Astrocyte (in vitro differentiated cells and primary cell): ENCODE measurements around the gene PLA2G2D. TPM values are rescaled to one million over a fixed set of nuclear protein-coding genes. Genes with fewer than 3 reads are reported as not detected.

Source experiments
- DNase-seq: peaks from one replicate; pipeline ENCODE4 v3.0.0-alpha.2; 2010; ENCODE audit warnings: low read depth
- FAIRE-seq: peaks from 2 replicates; lab custom pipeline; 2011; peaks lifted over from hg19 to GRCh38; lab: Jason Lieb, UNC
- H2AFZ ChIP-seq: 2 replicates; pipeline ENCODE4 v1.6.0; 2012; ENCODE audit warnings: low read depth, low read length, inconsistent platforms
- H3K27ac ChIP-seq: 2 replicates; pipeline ENCODE4 v1.5.1; 2011; ENCODE audit warnings: low read depth, low read length, inconsistent platforms
- H3K27me3 ChIP-seq: 2 replicates; pipeline ENCODE4 v1.6.0; 2011; ENCODE audit warnings: low read length, inconsistent platforms; ENCODE audit not compliant: insufficient read depth
- H3K36me3 ChIP-seq: 2 replicates; pipeline ENCODE4 v1.5.1; 2011; ENCODE audit warnings: low read length, inconsistent platforms; ENCODE audit not compliant: insufficient read depth
- H3K4me1 ChIP-seq: 2 replicates; pipeline ENCODE4 v1.5.1; 2011; ENCODE audit warnings: low read length, inconsistent platforms; ENCODE audit not compliant: insufficient read depth
- H3K4me2 ChIP-seq: 2 replicates; pipeline ENCODE4 v1.6.0; 2012; ENCODE audit warnings: low read length, inconsistent platforms
- H3K4me3 ChIP-seq: 2 replicates; pipeline ENCODE4 v1.5.1; 2011; ENCODE audit warnings: low read depth, mild to moderate bottlenecking, low read length, inconsistent platforms; ENCODE audit not compliant: insufficient read depth
- H3K79me2 ChIP-seq: 2 replicates; pipeline ENCODE4 v1.6.0; 2012; ENCODE audit warnings: mild to moderate bottlenecking, low read length, inconsistent platforms; ENCODE audit not compliant: insufficient read depth
- H3K9ac ChIP-seq: 2 replicates; pipeline ENCODE4 v1.6.0; 2012; ENCODE audit warnings: mild to moderate bottlenecking, low read length, inconsistent platforms
- H3K9me3 ChIP-seq: 2 replicates; pipeline ENCODE4 v1.5.1; 2012; ENCODE audit warnings: low read depth, mild to moderate bottlenecking, low read length, inconsistent platforms; ENCODE audit not compliant: insufficient read depth
- H4K20me1 ChIP-seq: 2 replicates; pipeline ENCODE4 v1.6.0; 2012; ENCODE audit warnings: low read length, inconsistent platforms; ENCODE audit not compliant: insufficient read depth
- H3K27ac Mint-ChIP-seq: one replicate; pipeline ENCODE4 v1.8.0; 2021; ENCODE audit warnings: mild to moderate bottlenecking, mixed read lengths; ENCODE audit not compliant: unreplicated experiment
- H3K27me3 Mint-ChIP-seq: one replicate; pipeline ENCODE4 v1.8.0; 2021; ENCODE audit warnings: low read depth, mixed read lengths; ENCODE audit not compliant: unreplicated experiment
- H3K36me3 Mint-ChIP-seq: one replicate; pipeline ENCODE4 v1.8.0; 2021; ENCODE audit warnings: low read depth, mixed read lengths; ENCODE audit not compliant: unreplicated experiment
- H3K4me1 Mint-ChIP-seq: one replicate; pipeline ENCODE4 v1.8.0; 2021; ENCODE audit warnings: low read depth, mixed read lengths; ENCODE audit not compliant: unreplicated experiment
- H3K4me3 Mint-ChIP-seq: one replicate; pipeline ENCODE4 v1.8.0; 2021; ENCODE audit warnings: mild to moderate bottlenecking, moderate library complexity, mixed read lengths; ENCODE audit not compliant: unreplicated experiment
- H3K9me3 Mint-ChIP-seq: one replicate; pipeline ENCODE4 v1.8.0; 2021; ENCODE audit warnings: mild to moderate bottlenecking, mixed read lengths; ENCODE audit not compliant: unreplicated experiment
- EZH2 ChIP-seq: IDR thresholded peaks from 2 replicates; pipeline ENCODE4 v1.6.1; 2012; ENCODE audit warnings: mild to moderate bottlenecking, low read length, inconsistent platforms; ENCODE audit not compliant: insufficient read depth
- total RNA-seq: library from RNA; stranded (reverse); gene quantifications from 2 replicates; pipeline ENCODE4 v1.2.1, GENCODE V29; 2021
- TF ChIP-seq, protein P1 (sequence below): IDR thresholded peaks from 2 replicates; pipeline ENCODE4 v1.5.1; 2011; ENCODE audit warnings: low read depth, mild to moderate bottlenecking, inconsistent platforms, low read length, moderate library complexity; ENCODE audit not compliant: insufficient read depth

Gene PLA2G2D
- total RNA-seq, 1 donor from 2014 or later = not detected

DNA sequence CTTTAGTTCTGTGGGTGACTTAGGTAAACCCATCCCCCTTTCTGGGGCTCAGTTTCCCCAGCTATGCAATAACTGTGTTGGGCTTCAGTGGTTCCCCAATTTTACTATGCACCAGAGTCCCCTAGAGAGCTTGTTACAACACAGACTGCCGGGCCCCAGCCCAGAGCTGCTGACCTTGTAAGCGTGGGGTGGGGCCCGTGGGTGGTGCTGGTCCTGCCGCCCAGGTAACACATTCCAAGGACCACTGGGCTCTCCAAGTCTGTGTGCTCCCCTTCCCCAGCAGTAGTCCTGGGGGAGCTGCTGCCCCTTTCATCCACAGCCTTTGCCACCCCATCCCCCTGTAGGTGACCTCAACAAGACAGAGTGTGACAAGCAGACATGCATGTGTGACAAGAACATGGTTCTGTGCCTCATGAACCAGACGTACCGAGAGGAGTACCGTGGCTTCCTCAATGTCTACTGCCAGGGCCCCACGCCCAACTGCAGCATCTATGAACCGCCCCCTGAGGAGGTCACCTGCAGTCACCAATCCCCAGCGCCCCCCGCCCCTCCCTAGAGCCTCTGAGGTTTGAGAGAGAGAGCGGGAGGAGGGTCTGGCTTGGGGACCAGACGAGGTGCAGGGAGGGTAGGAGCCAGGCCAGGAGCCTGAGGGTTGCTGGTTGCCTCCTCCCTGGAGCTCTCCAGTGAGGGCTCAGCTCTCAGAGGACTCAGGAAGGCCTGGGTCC, 28.7 kb upstream of the PLA2G2D start:
- no peaks in the 10 kb centered on the region for H3K9me3 ChIP-seq
- peaks cover 2% of the 10 kb centered on the region for H3K27me3 ChIP-seq
- H3K27ac ChIP-seq = no peak overlapping the region
- Mint-ChIP-seq H3K27me3 (peaks cover 27% of the 10 kb centered on the region), H3K9me3 (no peaks in the 10 kb centered on the region), H3K36me3 (no peaks in the 10 kb centered on the region), H3K4me1 (no peaks in the 10 kb centered on the region), H3K4me3 (no peak overlapping the region), H3K27ac (no peak overlapping the region)
- no peak overlapping the region for H3K4me2 ChIP-seq
- TF ChIP-seq EZH2 = no peak
- TF ChIP-seq, protein P1, sequence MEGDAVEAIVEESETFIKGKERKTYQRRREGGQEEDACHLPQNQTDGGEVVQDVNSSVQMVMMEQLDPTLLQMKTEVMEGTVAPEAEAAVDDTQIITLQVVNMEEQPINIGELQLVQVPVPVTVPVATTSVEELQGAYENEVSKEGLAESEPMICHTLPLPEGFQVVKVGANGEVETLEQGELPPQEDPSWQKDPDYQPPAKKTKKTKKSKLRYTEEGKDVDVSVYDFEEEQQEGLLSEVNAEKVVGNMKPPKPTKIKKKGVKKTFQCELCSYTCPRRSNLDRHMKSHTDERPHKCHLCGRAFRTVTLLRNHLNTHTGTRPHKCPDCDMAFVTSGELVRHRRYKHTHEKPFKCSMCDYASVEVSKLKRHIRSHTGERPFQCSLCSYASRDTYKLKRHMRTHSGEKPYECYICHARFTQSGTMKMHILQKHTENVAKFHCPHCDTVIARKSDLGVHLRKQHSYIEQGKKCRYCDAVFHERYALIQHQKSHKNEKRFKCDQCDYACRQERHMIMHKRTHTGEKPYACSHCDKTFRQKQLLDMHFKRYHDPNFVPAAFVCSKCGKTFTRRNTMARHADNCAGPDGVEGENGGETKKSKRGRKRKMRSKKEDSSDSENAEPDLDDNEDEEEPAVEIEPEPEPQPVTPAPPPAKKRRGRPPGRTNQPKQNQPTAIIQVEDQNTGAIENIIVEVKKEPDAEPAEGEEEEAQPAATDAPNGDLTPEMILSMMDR = no peak
- H3K79me2 ChIP-seq = no peaks in the 10 kb centered on the region
- no peaks in the 10 kb centered on the region for H3K36me3 ChIP-seq
- no peak overlapping the region for H2AFZ ChIP-seq
- H3K4me3 ChIP-seq = no peak overlapping the region
- H3K4me1 ChIP-seq = no peaks in the 10 kb centered on the region
- no peaks in the 10 kb centered on the region for H4K20me1 ChIP-seq
- FAIRE-seq (no peak), DNase-seq (no peak)
- no peak overlapping the region for H3K9ac ChIP-seq

DNA sequence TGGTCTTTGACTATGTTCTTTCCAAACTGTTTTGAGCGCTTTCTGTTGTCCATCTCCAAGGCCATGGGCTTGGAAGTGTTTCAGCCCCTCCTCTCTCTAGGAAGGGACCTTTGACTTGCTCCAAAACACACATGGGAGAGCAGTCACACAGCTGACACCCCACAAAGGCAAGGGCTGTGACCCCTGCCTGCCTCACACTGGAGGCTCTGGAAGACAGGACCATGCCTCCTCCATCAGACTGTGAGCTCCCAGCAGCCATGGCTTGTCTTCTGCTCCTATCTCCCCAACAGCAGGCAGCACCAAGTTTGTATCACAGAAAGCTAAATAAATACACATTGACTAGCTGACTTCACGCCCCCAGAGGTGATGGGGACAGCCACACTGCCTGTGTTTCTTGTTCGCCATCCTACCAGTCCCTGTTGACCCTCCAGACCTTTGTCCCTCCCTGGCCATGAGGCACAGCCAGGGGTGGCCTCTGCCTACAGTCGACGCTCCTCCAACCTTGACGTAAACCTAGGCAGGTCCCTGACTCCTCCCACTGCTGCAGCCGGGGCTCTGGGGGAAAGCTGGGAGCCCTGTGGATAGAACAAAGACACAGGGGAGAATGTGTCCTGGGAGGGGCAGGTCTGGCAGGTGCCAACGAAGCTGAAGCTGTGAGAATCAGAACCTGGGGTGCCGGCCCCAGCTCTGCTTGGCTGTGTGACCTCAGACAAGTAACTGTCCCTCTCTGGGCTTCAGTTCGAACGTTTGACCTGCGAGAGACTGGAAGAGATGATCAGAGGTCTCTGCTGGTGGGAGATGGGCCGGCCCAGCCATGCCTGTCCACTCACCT, 24.6 kb upstream of the PLA2G2D start:
- Mint-ChIP-seq H3K4me1 (no peaks in the 10 kb centered on the region), H3K4me3 (no peak overlapping the region), H3K9me3 (no peaks in the 10 kb centered on the region), H3K27me3 (peaks cover 38% of the 10 kb centered on the region), H3K36me3 (no peaks in the 10 kb centered on the region), H3K27ac (no peak overlapping the region)
- H3K4me3 ChIP-seq = no peak overlapping the region
- H3K27me3 ChIP-seq = no peaks in the 10 kb centered on the region
- H3K4me1 ChIP-seq = no peaks in the 10 kb centered on the region
- H3K27ac ChIP-seq = no peak overlapping the region
- H3K79me2 ChIP-seq = no peaks in the 10 kb centered on the region
- H3K9ac ChIP-seq = no peak overlapping the region
- FAIRE-seq (no peak), DNase-seq (no peak)
- no peak overlapping the region for H2AFZ ChIP-seq
- H3K4me2 ChIP-seq = no peak overlapping the region
- TF ChIP-seq EZH2 = no peak
- TF ChIP-seq, protein P1 = no peak
- no peaks in the 10 kb centered on the region for H3K36me3 ChIP-seq
- H4K20me1 ChIP-seq = no peaks in the 10 kb centered on the region
- no peaks in the 10 kb centered on the region for H3K9me3 ChIP-seq
